PFSK-1 (cell line): ENCODE results near the gene THAP11.

Source experiments
- POLR2AphosphoS5 ChIP-seq: IDR thresholded peaks from 2 replicates; pipeline ENCODE4 v1.6.1; 2012; ENCODE audit warnings: low read depth, mild to moderate bottlenecking, control low read depth, low read length, moderate library complexity
- SIN3A ChIP-seq: IDR thresholded peaks from 2 replicates; pipeline ENCODE4 v1.6.1; 2012; ENCODE audit warnings: mild to moderate bottlenecking, low read length, moderate library complexity, borderline replicate concordance; ENCODE audit not compliant: insufficient read depth
- TF ChIP-seq, protein P1 (sequence below), 2 experiments: IDR thresholded peaks; 2 replicates each; pipeline versions ENCODE4 v1.6.1 to v1.8.0; 2011 to 2012; ENCODE audit warnings: low read depth in 2 of 2, low read length in 2 of 2, control low read depth in 1 of 2, inconsistent platforms in 1 of 2, mild to moderate bottlenecking in 1 of 2, moderate library complexity in 1 of 2; ENCODE audit not compliant: insufficient read depth in 1 of 2

DNA sequence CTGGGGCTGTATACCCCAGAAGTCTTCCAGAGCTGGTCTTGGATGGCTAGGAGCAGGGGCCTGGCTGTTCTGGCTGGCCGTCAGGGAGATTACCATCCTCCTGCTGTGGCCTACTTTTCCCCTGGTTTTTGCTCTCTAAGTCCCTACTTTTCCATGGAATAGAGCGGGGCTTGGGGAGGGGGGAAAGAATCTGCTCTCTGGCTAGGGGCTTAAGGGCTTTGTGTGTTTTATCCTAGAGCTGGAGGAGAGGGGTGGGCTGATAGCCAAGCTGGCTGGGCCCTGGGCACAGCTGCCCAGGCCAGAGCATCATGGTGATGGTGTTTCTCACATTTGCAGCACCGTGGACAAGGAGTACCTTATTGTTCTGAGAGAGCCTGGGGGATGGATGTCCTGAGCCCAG lies 46.2 kb downstream of the THAP11 start:
- TF ChIP-seq, protein P1, sequence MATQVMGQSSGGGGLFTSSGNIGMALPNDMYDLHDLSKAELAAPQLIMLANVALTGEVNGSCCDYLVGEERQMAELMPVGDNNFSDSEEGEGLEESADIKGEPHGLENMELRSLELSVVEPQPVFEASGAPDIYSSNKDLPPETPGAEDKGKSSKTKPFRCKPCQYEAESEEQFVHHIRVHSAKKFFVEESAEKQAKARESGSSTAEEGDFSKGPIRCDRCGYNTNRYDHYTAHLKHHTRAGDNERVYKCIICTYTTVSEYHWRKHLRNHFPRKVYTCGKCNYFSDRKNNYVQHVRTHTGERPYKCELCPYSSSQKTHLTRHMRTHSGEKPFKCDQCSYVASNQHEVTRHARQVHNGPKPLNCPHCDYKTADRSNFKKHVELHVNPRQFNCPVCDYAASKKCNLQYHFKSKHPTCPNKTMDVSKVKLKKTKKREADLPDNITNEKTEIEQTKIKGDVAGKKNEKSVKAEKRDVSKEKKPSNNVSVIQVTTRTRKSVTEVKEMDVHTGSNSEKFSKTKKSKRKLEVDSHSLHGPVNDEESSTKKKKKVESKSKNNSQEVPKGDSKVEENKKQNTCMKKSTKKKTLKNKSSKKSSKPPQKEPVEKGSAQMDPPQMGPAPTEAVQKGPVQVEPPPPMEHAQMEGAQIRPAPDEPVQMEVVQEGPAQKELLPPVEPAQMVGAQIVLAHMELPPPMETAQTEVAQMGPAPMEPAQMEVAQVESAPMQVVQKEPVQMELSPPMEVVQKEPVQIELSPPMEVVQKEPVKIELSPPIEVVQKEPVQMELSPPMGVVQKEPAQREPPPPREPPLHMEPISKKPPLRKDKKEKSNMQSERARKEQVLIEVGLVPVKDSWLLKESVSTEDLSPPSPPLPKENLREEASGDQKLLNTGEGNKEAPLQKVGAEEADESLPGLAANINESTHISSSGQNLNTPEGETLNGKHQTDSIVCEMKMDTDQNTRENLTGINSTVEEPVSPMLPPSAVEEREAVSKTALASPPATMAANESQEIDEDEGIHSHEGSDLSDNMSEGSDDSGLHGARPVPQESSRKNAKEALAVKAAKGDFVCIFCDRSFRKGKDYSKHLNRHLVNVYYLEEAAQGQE (IDR thresholded peaks at IDR 0.05; ENCODE audit: insufficient read depth in 1 of 2, low read depth in 2 of 2, low read length in 2 of 2), result no peak
- TF ChIP-seq POLR2AphosphoS5 (no peak), SIN3A (no peak)
